HG03558 (cell line): ENCODE data around the gene LUC7L2.
"Not testable (repeated sequence)": the region's sequence is repeated elsewhere in the genome, so short reads cannot be mapped to it uniquely, and the experiment has no call there.

Source experiments
- ATAC-seq: cut with Tn5 transposase; IDR thresholded peaks from one replicate; pipeline ENCODE4 v1.9.1; 2021; ENCODE audit warnings: moderate number of reproducible peaks; ENCODE audit not compliant: unreplicated experiment; ENCODE audit errors: extremely low read depth

Gene LUC7L2

GRCh38 chr7:139431459-139431858, 71.8 kb downstream of the LUC7L2 start:
- no peak for ATAC-seq

DNA sequence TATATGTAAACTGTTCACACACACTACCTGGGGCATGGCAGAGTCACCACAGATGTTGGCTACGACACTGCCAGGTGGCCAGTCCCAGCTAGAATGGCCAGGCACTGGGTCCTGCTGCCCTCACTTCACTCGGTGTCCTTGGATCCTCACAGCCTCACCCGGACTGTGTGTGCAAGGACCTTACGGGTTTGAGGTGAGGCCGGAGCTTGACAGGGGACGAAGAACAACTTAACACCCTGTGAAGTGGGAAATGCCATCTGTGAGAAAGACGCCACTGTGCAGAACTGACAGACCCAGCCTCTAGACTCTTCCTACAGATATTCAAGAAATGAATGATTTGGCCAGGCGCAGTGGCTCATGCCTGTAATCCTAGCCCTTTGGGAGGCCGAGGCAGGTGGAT, 77.1 kb downstream of the LUC7L2 start:
- no peak for ATAC-seq

DNA sequence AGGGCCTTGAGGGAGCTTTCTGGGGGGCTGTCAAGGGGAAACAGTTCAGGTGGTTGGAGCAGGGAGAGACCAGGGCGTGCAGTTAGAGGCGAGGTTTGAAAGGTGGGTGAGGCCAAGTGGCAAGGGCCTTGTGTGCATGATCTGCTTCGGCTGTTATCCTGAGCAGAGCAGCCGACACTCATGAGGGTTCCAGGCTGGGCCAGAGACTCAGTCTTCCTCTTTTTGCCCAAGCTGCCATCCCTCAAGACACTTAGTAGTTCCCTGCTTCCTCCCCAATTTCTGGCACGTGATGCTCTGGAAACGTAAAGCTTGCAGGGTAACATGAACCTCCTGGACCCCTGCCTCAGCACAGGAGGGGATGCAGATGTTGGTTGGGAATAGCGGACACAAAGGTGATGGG, 79.7 kb downstream of the LUC7L2 start:
- ATAC-seq, result no peak

GRCh38 chr7:139441961-139442360, 82.3 kb downstream of the LUC7L2 start:
- no peak for ATAC-seq

GRCh38 chr7:139446051-139446890, 86.6 kb downstream of the LUC7L2 start:
- ATAC-seq, result no peak

- ATAC-seq, result no peak
Observed at GRCh38 chr7:139450851-139451250, 91.2 kb downstream of the LUC7L2 start.

GRCh38 chr7:139451638-139452037, 91.9 kb downstream of the LUC7L2 start:
- ATAC-seq, result no peak

- no peak for ATAC-seq
Observed at GRCh38 chr7:139452958-139453672, 93.4 kb downstream of the LUC7L2 start.

DNA sequence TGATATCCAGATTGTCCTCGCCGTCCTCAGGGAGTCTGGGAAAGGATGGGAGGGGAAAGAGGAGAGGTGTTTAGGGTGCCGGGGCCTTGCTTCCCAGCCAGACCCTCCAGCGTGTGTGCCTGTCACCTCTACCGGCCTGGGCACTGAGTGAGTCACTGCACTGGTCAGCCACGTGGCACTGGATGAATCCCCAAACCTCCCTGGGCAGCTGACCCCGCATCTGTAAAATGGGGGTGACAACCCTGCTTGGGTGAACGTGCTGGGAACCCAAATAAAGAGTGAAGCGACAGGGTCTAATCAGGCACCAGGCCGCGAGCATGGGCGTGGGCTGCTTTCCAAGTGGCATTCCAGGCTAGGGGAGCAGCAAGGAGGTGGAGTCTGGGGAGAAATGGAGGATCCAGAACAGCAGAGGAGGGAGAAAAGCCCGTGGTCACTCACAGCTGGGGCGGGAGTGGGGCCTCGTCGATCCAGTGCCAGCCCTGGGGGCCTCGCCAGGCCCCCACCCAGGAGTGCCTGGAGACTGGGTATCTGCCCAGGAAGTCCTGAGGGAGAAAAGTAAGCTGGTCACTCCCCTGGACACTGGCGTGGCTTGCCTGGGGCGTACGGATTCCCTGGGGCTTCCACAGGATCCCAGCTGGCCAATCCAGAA, 94.1 kb downstream of the LUC7L2 start:
- no peak for ATAC-seq

GRCh38 chr7:139455789-139456188, 96.1 kb downstream of the LUC7L2 start:
- ATAC-seq, result no peak

DNA sequence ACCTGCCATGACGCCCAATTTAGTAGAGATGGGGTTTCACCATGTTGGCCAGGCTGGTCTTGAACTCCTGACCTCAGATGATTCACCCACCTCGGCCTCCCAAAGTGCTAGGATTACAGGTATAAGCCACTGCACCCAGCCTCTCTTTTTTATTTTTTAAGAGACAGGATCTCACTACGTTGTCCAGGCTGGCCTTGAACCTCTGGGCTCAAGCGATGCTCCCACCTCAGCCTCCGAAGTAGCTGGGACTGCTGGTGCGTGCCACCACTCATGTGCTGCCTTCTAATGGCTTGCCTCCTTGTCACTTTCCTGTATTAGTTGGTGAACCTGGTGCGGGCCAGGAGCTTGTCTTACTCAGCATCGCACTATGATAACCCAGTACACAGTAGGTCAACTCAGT, 96.8 kb downstream of the LUC7L2 start:
- ATAC-seq, result no peak

- ATAC-seq, result no peak
Observed at GRCh38 chr7:139457153-139457946, 97.7 kb downstream of the LUC7L2 start.

- not testable (repeated sequence) for ATAC-seq
Observed at GRCh38 chr7:139463421-139463820, 103.7 kb downstream of the LUC7L2 start.

- not testable (repeated sequence) for ATAC-seq
Observed at GRCh38 chr7:139464511-139464910, 104.8 kb downstream of the LUC7L2 start.

DNA sequence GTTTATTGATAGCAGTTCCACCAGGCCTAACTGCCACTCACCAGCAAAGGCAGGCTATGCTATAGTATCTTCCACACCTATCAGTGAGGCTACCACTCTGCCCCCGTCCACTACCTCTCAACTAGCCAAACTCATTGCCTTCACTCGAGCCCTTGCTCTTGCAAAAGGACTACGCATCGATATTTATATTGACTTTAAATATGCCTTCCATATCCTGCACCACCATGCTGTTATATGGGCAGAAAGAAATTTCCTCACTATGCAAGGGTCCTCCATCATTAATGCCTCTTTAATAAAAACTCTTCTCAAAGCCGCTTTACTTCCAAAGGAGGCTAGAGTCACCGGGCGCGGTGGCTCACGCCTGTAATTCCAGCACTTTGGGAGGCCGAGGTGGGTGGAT, 105.4 kb downstream of the LUC7L2 start:
- ATAC-seq, result not testable (repeated sequence)

DNA sequence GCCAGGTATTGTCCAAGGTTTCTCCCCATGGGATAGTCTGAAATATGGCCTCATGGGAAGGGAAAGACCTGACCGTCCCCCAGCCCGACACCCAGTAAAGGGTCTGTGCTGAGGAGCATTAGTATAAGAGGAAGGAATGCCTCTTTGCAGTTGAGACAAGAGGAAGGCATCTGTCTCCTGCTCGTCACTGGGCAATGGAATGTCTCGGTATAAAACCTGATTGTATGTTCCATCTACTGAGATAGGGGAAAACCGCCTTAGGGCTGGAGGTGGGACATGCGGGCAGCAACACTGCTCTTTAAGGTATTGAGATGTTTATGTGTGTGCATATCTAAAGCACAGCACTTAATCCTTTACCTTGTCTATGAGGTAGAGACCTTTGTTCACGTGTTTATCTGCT, 108.0 kb downstream of the LUC7L2 start:
- ATAC-seq, result not testable (repeated sequence)

DNA sequence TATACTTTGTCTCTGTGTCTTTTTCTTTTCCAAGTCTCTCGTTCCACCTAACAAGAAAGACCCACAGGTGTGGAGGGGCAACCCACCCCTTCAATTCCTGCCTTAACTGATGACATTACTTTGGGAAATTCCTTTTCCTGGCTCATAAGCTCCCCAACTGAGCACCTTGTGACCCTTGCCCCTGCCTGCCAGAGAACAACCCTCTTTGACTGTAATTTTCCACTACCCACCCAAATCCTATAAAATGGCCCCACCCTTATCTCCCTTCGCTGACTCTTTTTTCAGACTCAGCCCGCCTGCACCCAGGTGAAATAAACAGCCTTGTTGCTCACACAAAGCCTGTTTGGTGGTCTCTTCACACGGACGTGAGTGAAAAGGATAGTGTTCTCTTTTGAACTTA, 108.6 kb downstream of the LUC7L2 start:
- ATAC-seq, result not testable (repeated sequence)

DNA sequence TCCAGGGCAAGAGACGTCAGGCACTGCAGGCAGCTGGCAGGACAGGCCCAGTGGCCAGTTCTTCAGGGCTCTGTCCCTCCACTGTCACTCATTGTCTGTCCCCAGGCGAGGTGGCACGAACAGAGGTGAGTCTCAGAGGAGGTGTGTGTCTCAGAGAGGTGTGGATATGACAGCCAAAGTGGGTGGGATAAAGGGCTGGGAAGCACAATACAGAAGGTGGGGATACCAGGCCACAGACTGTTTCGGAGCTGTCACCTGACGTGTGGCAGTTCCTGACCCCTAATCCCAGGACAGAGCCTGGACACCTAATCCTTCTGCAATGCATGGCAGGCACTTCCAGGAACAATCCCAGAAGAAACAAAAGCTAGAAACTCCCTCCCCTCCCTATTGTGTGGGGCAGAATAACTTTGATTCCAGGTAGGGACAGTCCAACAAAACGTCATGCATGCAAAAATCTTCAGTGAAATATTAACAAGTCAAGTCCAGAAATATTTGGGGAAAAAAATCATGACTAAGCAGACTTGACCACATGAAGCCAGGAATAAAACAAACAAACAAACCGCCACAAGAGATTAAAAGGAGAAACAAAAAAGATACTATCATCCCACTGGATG, 112.2 kb downstream of the LUC7L2 start:
- ATAC-seq, result no peak
